LNCAP (cell line): ENCODE measurements around the gene STAT1.

Experiments
- CTCF ChIP-seq: fragments of 450-650 bp; IDR thresholded peaks from 2 replicates; pipeline ENCODE4 v1.5.1; 2017; ENCODE audit warnings: mild to moderate bottlenecking

Gene STAT1

DNA sequence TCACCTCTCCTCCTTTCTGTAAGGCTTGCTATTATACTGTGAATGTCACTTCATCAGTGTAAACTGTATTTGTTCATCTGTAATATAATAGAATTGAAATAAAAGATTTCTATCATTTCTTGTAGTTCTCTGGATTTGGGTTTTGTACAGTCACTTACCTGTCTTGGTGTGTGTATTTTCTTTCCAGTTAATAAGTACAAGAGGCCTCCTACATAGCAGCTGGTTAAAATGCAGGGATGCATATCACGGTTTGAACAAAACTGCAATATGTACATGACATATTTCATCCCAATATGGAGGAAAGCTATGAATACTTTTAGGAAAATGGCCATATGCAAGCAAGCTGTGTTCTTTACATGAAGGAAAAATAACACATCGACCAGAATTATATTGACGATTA lies 5.4 kb upstream of the STAT1 start:
- no peak for TF ChIP-seq CTCF

GRCh38 chr2:191018643-191019119 lies 4.7 kb upstream of the STAT1 start:
- no peak for TF ChIP-seq CTCF

GRCh38 chr2:191018048-191018447 lies 4.1 kb upstream of the STAT1 start:
- no peak for TF ChIP-seq CTCF

DNA sequence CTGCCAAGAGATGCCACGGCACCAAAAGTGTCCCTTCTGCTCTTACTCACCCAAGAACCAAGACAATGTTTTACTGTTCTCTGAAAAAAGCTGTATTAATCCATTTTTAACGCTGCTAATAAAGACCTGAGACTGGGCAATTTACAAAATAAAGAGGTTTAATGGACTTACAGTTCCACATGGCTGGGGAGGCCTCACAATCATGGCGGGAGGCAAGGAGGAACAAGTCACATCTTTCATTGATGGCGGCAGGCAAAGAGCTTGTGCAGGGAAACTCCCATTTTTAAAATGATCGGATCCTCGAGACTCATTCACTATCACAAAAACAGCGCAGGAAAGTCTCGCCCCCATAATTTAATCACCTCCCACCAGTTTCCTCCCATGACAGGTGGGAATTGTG lies 1.9 kb upstream of the STAT1 start:
- TF ChIP-seq CTCF = no peak

DNA sequence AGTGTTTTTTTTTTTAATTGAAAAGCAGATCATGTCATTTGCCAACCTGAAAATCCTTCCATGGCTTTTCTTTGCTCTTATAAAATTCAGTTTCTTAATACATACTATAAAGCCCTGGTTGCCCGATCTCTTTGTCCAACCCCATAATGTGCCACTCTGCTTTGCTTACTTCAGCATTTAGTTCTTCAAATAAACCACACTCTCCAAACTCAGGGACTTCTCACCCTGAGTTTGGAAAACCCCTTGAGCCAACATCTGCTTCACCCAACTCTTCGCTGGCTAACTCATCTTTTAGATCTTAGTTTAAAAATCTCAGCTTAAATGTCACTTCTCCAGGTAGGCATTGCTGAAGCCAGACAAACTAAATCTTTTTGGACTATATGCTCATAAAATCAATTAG lies 1.3 kb upstream of the STAT1 start:
- TF ChIP-seq CTCF = no peak

- no peak for TF ChIP-seq CTCF
Measured at GRCh38 chr2:191014653-191015020, 666 bp upstream of the STAT1 start.

DNA sequence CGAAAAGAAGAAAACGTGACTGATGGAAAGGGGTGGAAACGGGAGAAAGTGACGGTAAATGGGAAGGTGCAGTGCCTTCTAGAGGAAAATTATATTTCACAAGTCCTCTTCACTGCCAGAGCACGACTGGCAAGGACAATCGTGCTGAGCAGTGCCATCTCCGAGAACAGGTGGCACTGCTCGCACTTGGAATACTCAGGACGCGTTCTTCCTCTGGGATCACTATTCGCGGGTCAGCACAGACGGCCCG lies 364 bp downstream of the STAT1 start:
- TF ChIP-seq CTCF = no peak

GRCh38 chr2:191012845-191013681 lies 908 bp downstream of the STAT1 start:
- TF ChIP-seq CTCF = no peak
